ENCODE measurements around the gene CCKAR.

CCKAR gene

GRCh38 chr4:26455571-26455970 is 34.7 kb downstream of the CCKAR start:
- no peak for DNase-seq (ENCODE audit: extremely low read depth, low read depth)
- TF ChIP-seq CTCF (IDR thresholded peaks at IDR 0.05; ENCODE audit: low read depth, low read length, missing control alignments): no peak
- no peak overlapping the region for H3K4me3 ChIP-seq (replicated peaks; ENCODE audit: low read depth, low read length)

GRCh38 chr4:26454961-26455360 is 35.3 kb downstream of the CCKAR start:
- no peak for DNase-seq (ENCODE audit: extremely low read depth, low read depth)
- no peak overlapping the region for H3K4me3 ChIP-seq (replicated peaks; ENCODE audit: low read depth, low read length)
- no peak for TF ChIP-seq CTCF (IDR thresholded peaks at IDR 0.05; ENCODE audit: low read depth, low read length, missing control alignments)

- no peak overlapping the region for H3K4me3 ChIP-seq (replicated peaks; ENCODE audit: low read depth, low read length)
- TF ChIP-seq CTCF (IDR thresholded peaks at IDR 0.05; ENCODE audit: low read depth, low read length, missing control alignments): no peak
- no peak for DNase-seq (ENCODE audit: extremely low read depth, low read depth)
These were observed 37.4 kb downstream of the CCKAR start for GRCh38 chr4:26452565-26453531.

- no peak for DNase-seq (ENCODE audit: extremely low read depth, low read depth)
- no peak for TF ChIP-seq CTCF (IDR thresholded peaks at IDR 0.05; ENCODE audit: low read depth, low read length, missing control alignments)
These were observed 38.7 kb downstream of the CCKAR start for GRCh38 chr4:26451597-26451996.

GRCh38 chr4:26450418-26450817 is 39.9 kb downstream of the CCKAR start:
- H3K4me3 ChIP-seq (replicated peaks; ENCODE audit: low read depth, low read length): no peak overlapping the region

More at GRCh38 chr4:26451597-26451996, 38.7 kb downstream of the CCKAR start:
- no peak overlapping the region for H3K4me3 ChIP-seq (replicated peaks; ENCODE audit: low read depth, low read length)

GRCh38 chr4:26447378-26447777 is 42.9 kb downstream of the CCKAR start:
- no peak for DNase-seq (ENCODE audit: extremely low read depth, low read depth)
- no peak overlapping the region for H3K4me3 ChIP-seq (replicated peaks; ENCODE audit: low read depth, low read length)
- no peak for TF ChIP-seq CTCF (IDR thresholded peaks at IDR 0.05; ENCODE audit: low read depth, low read length, missing control alignments)

More at GRCh38 chr4:26450418-26450817, 39.9 kb downstream of the CCKAR start:
- no peak for TF ChIP-seq CTCF (IDR thresholded peaks at IDR 0.05; ENCODE audit: low read depth, low read length, missing control alignments)
- no peak for DNase-seq (ENCODE audit: extremely low read depth, low read depth)

All from HFF-Myc (cell line).